Mesenchymal stem cell (in vitro differentiated cells and primary cell): Measurements from ENCODE around the gene OSBPL7. TPM values are rescaled to one million over a fixed set of nuclear protein-coding genes. Genes with fewer than 3 reads are reported as not detected.

ENCODE experiments used
- DNase-seq: peaks from one replicate; pipeline ENCODE4 v3.0.0-alpha.2; 2013
- H2AFZ ChIP-seq: one replicate; pipeline ENCODE4 v1.6.1; 2013; ENCODE audit warnings: low read depth, mild to moderate bottlenecking, control low read depth, inconsistent platforms, low read length, moderate library complexity
- H2AK5ac ChIP-seq: 2 replicates; pipeline ENCODE4 v1.6.1; 2013; ENCODE audit warnings: low read length, moderate library complexity, mild to moderate bottlenecking, inconsistent platforms; ENCODE audit not compliant: severe bottlenecking
- H2BK120ac ChIP-seq: one replicate; pipeline ENCODE4 v1.6.1; 2013; ENCODE audit warnings: low read depth, mild to moderate bottlenecking, inconsistent platforms, low read length, moderate library complexity
- H2BK12ac ChIP-seq, 2 experiments: one replicate each; pipeline ENCODE4 v1.6.1; 2013; ENCODE audit warnings: inconsistent platforms in 2 of 2, low read length in 2 of 2, mild to moderate bottlenecking in 2 of 2, moderate library complexity in 2 of 2, control low read depth in 1 of 2
- H2BK15ac ChIP-seq: one replicate; pipeline ENCODE4 v1.6.1; 2013; ENCODE audit warnings: mild to moderate bottlenecking, low read depth, inconsistent platforms; ENCODE audit not compliant: poor library complexity, severe bottlenecking
- H2BK5ac ChIP-seq: 2 replicates; pipeline ENCODE4 v1.6.1; 2013; ENCODE audit warnings: low read depth, mild to moderate bottlenecking, low read length, control low read depth, inconsistent platforms; ENCODE audit not compliant: poor library complexity, severe bottlenecking
- H3K14ac ChIP-seq, 2 experiments: one replicate each; pipeline ENCODE4 v1.6.1; 2013; ENCODE audit warnings: inconsistent platforms in 2 of 2, low read length in 2 of 2, control low read depth in 1 of 2, mild to moderate bottlenecking in 1 of 2, moderate library complexity in 1 of 2
- H3K18ac ChIP-seq, 2 experiments: one replicate each; pipeline ENCODE4 v1.6.1; 2013; ENCODE audit warnings: inconsistent platforms in 2 of 2, low read length in 2 of 2, control low read depth in 1 of 2, low read depth in 1 of 2, mild to moderate bottlenecking in 1 of 2
- H3K23ac ChIP-seq, 2 experiments: one replicate each; pipeline ENCODE4 v1.6.1; 2013; ENCODE audit warnings: inconsistent platforms in 2 of 2, low read length in 2 of 2, mild to moderate bottlenecking in 2 of 2, moderate library complexity in 2 of 2, control low read depth in 1 of 2
- H3K27ac ChIP-seq: 2 replicates; pipeline ENCODE4 v1.5.1; 2013; ENCODE audit warnings: mild to moderate bottlenecking, moderate library complexity, low read length, control low read depth, inconsistent platforms; ENCODE audit not compliant: poor library complexity, severe bottlenecking
- H3K27me3 ChIP-seq, 2 experiments: 2 replicates each; pipeline versions ENCODE4 v1.6.1 to v1.7.0; 2013; ENCODE audit warnings: low read length in 2 of 2, mild to moderate bottlenecking in 2 of 2, moderate library complexity in 2 of 2, control low read depth in 1 of 2, inconsistent platforms in 1 of 2; ENCODE audit not compliant: control insufficient read depth in 1 of 2, insufficient read depth in 1 of 2
- H3K36me3 ChIP-seq, 2 experiments: 2 replicates each; pipeline versions ENCODE4 v1.6.1 to v1.7.0; 2013; ENCODE audit warnings: low read length in 2 of 2, control low read depth in 1 of 2, inconsistent platforms in 1 of 2, low read depth in 1 of 2, mild to moderate bottlenecking in 1 of 2; ENCODE audit not compliant: insufficient read depth in 2 of 2, control insufficient read depth in 1 of 2
- H3K4ac ChIP-seq, 2 experiments: one replicate each; pipeline ENCODE4 v1.6.1; 2013; ENCODE audit warnings: inconsistent platforms in 2 of 2, low read length in 2 of 2, mild to moderate bottlenecking in 2 of 2, moderate library complexity in 2 of 2, control low read depth in 1 of 2, low read depth in 1 of 2
- H3K4me1 ChIP-seq: 2 replicates; pipeline ENCODE4 v1.6.1; 2013; ENCODE audit warnings: low read depth, low read length, control low read depth; ENCODE audit not compliant: control insufficient read depth, insufficient read depth
- H3K4me2 ChIP-seq: 2 replicates; pipeline ENCODE4 v1.6.1; 2013; ENCODE audit warnings: low read length, mild to moderate bottlenecking, inconsistent platforms; ENCODE audit not compliant: poor library complexity, severe bottlenecking
- H3K4me3 ChIP-seq, 2 experiments: 2 replicates each; pipeline versions ENCODE4 v1.5.1 to v1.7.0; 2013; ENCODE audit warnings: low read length in 2 of 2, mild to moderate bottlenecking in 2 of 2, control low read depth in 1 of 2, low read depth in 1 of 2; ENCODE audit not compliant: insufficient read depth in 1 of 2
- H3K79me1 ChIP-seq: replicated peaks from 2 replicates; pipeline ENCODE4 v1.6.1; 2013; ENCODE audit warnings: mild to moderate bottlenecking, control low read depth, low read length, inconsistent platforms; ENCODE audit not compliant: poor library complexity, severe bottlenecking
- H3K9ac ChIP-seq: 2 replicates; pipeline ENCODE4 v1.7.0; 2013; ENCODE audit warnings: mild to moderate bottlenecking, low read length, moderate library complexity
- H3K9me3 ChIP-seq: 2 replicates; pipeline ENCODE4 v1.7.0; 2013; ENCODE audit warnings: mild to moderate bottlenecking, low read length; ENCODE audit not compliant: control insufficient read depth
- H4K8ac ChIP-seq: one replicate; pipeline ENCODE4 v1.6.1; 2013; ENCODE audit warnings: inconsistent platforms, mild to moderate bottlenecking, low read length, moderate library complexity
- H4K91ac ChIP-seq: one replicate; pipeline ENCODE4 v1.6.1; 2013; ENCODE audit warnings: mild to moderate bottlenecking, low read length, inconsistent platforms
- WGBS: methylation state at CpG from one replicate; pipeline ENCODE4 v1.1.7; 2013; ENCODE audit warnings: mixed read lengths; 5-methylcytosine and 5-hydroxymethylcytosine counted together
- polyA plus RNA-seq, 2 experiments: library from polyadenylated mRNA; stranded (reverse); fragments of 200-250 nt; gene quantifications; one replicate each; pipeline ENCODE4 v1.2.3, GENCODE V29; 2013

OSBPL7 gene, protein sequence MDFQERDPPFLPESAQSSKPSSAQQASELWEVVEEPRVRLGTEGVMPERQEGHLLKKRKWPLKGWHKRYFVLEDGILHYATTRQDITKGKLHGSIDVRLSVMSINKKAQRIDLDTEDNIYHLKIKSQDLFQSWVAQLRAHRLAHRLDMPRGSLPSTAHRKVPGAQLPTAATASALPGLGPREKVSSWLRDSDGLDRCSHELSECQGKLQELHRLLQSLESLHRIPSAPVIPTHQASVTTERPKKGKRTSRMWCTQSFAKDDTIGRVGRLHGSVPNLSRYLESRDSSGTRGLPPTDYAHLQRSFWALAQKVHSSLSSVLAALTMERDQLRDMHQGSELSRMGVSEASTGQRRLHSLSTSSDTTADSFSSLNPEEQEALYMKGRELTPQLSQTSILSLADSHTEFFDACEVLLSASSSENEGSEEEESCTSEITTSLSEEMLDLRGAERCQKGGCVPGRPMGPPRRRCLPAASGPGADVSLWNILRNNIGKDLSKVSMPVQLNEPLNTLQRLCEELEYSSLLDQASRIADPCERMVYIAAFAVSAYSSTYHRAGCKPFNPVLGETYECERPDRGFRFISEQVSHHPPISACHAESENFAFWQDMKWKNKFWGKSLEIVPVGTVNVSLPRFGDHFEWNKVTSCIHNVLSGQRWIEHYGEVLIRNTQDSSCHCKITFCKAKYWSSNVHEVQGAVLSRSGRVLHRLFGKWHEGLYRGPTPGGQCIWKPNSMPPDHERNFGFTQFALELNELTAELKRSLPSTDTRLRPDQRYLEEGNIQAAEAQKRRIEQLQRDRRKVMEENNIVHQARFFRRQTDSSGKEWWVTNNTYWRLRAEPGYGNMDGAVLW
- polyA plus RNA-seq (2013, experiment 1 of 2), result 6.5 TPM
- polyA plus RNA-seq (2013, experiment 2 of 2), result 5.9 TPM

DNA sequence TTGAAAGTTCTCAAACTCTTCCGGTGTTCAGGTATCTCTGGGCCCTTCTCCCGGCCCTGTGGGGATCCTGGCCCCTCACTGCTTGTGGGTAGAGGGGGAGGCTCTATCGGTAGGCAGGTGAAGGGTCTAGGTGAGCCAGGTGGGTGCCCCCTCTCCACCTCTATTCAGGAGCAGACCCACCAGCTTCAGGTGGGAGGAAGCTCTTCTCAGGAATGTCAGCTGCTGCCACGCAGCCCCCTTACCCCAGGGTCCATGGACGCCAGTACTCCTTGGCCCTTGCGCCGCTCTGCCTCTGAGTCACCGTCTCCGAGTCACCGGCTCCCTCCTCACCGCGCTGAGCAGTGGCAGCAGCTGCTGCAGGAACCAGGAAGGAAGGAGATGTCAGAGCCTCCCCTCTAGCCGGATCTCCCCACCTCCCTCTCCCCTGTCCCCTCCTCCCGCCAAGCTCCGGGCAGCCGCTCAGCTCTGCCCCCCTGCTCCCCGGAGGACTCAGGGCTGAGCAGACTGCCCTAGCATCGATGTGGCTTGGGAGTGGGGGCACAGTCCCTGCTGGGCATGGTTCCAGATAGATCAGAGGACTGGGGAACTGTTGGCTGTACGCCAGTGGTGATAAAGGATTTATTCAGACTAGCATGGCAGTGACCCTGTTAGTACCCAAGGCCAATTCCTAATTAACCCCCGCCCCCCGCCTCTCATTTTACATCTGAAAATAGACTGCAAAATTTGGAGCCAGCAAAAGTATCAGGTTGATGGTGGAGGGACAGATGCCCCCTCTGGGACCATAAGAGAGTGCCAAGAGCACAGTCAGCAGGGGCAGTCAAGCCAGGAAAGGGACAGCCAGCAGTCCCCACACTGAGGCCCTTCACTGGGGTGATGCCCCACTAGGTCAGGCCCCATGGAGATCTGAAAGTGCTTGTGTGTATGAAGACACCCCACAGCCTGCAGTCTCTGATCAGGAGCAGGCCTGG lies at the start of gene OSBPL7:
Gene OSBPL7, minus strand, starts transcription at position 371 of the 968 bp plus-strand sequence. CDS start 1,516 bp downstream, outside the sequence.
- peak within 1 kb of the TSS; percentile 5 for H3K27ac ChIP-seq
- peak within 1 kb of the TSS; percentile 97 for H4K8ac ChIP-seq
- H3K27me3 ChIP-seq, result no peaks in the 10 kb centered on the region
- peak within 1 kb of the TSS; percentile 85 for H4K91ac ChIP-seq
- peak within 1 kb of the TSS; percentile 91 for H2BK15ac ChIP-seq
- H2BK120ac ChIP-seq, result peak within 1 kb of the TSS; percentile 36
- no peaks in the 10 kb centered on the region for H3K9me3 ChIP-seq
- peak within 1 kb of the TSS; percentile 86 for H3K9ac ChIP-seq
- H2AK5ac ChIP-seq, result no peak within 1 kb of the TSS
- H3K79me1 ChIP-seq, result peaks cover 28% of the 10 kb centered on the region
- H3K14ac ChIP-seq, result peak within 1 kb of the TSS in 1 of 2 experiments; percentile 93
- H3K4me2 ChIP-seq, result peak within 1 kb of the TSS; percentile 93
- H3K23ac ChIP-seq, result peak within 1 kb of the TSS in 1 of 2 experiments; percentile 16
- H3K4ac ChIP-seq, result peak within 1 kb of the TSS; percentile 53 to 76
- H2BK5ac ChIP-seq, result no peak within 1 kb of the TSS
- WGBS, result 4% methylated on average over 14 of the region's 21 CpGs
- peak within 1 kb of the TSS; percentile 30 to 66 for H3K18ac ChIP-seq
- H2AFZ ChIP-seq, result peak within 1 kb of the TSS; percentile 49
- peak within 1 kb of the TSS; percentile 12 to 23 for H2BK12ac ChIP-seq
- peak; percentile 88 for DNase-seq
- peak within 1 kb of the TSS; percentile 84 to 86 for H3K4me3 ChIP-seq
- peaks cover 20% of the 10 kb centered on the region for H3K4me1 ChIP-seq
- peaks cover 44 to 62% of the 10 kb centered on the region in 2 experiments for H3K36me3 ChIP-seq

DNA sequence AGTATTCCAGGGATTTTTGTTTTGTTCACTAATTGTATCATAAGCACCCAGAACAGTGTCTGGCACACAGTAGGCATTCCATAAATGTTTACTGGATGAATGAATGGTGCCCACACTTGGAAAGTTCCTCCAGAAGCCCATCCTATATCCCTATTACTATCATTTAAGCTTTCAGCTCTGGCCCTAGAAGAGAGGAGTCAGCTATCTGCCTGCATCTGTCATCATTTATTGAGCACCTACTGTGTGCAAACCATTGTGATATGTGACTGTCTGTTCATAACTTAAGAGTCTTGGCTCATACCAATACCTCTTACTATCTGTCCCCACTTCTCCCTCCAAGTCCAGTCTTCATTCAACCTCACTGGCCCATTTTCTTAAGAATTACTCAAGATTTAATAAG lies 49.5 kb upstream of the OSBPL7 start:
- Histone ChIP-seq H2BK5ac (no peak overlapping the region), H3K27me3 (peaks cover 69 to 75% of the 10 kb centered on the region in 2 experiments), H2BK12ac (no peak overlapping the region), H3K4ac (no peak overlapping the region), H3K9me3 (no peaks in the 10 kb centered on the region), H4K91ac (no peak overlapping the region), H3K18ac (no peak overlapping the region), H3K79me1 (no peaks in the 10 kb centered on the region), H3K9ac (no peak overlapping the region), H2AFZ (no peak overlapping the region), H3K4me1 (peaks cover 20% of the 10 kb centered on the region), H4K8ac (no peak overlapping the region), H3K27ac (no peak overlapping the region), H3K14ac (no peak overlapping the region), H3K36me3 (no peaks in the 10 kb centered on the region), H3K4me3 (no peak overlapping the region), H3K23ac (no peak overlapping the region), H2BK15ac (no peak overlapping the region), H3K4me2 (no peak overlapping the region), H2BK120ac (no peak overlapping the region), H2AK5ac (no peak overlapping the region)
- no peak for DNase-seq

DNA sequence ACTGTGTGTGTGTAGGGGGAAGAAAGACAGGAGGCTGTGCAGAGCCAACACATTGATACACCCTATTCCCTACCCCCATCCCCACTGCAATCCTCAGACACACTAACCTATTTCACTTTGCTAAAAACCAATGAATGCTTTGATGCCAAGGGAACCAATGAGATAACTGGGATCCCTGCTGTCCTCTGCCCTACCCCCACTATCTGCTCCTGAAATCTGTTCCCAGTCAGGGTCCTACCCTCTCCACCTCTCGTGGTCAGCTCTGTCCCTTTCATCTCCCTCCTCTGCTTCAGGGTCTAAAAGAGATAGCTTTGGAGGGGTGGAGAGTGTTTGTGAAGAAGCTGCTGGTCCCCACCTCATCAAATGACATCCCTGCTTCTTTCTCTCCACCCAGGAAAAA lies 48.5 kb upstream of the OSBPL7 start:
- Histone ChIP-seq H3K9me3 (no peaks in the 10 kb centered on the region), H3K36me3 (no peaks in the 10 kb centered on the region)

More for the DNA sequence above, 48.5 kb upstream of the OSBPL7 start:
- DNase-seq, result no peak
- Histone ChIP-seq H2AK5ac (no peak overlapping the region), H4K8ac (no peak overlapping the region), H2BK5ac (no peak overlapping the region), H4K91ac (no peak overlapping the region), H3K27ac (no peak overlapping the region), H3K79me1 (no peaks in the 10 kb centered on the region), H2BK12ac (no peak overlapping the region), H3K4me2 (no peak overlapping the region), H3K4ac (no peak overlapping the region), H3K4me1 (peaks cover 18% of the 10 kb centered on the region), H3K27me3 (peaks cover 60 to 65% of the 10 kb centered on the region in 2 experiments), H3K9ac (no peak overlapping the region), H2BK15ac (no peak overlapping the region), H3K18ac (no peak overlapping the region), H2BK120ac (no peak overlapping the region), H3K4me3 (no peak overlapping the region), H2AFZ (no peak overlapping the region), H3K23ac (no peak overlapping the region), H3K14ac (no peak overlapping the region)
- no CpG with 5 or more reads among the region's 1 CpG for WGBS
